Right hindlimb (tissue), 1 donor: ENCODE results near the gene AHNAK2.
"Not testable (repeated sequence)": the region's sequence is repeated elsewhere in the genome, so short reads cannot be mapped to it uniquely, and the experiment has no call there.

Source experiments
- DNase-seq: peaks from one replicate; pipeline ENCODE4 v3.0.0-alpha.2; 2018

AHNAK2 gene

GRCh38 chr14:104971447-104972240, 6.5 kb downstream of the AHNAK2 start:
- DNase-seq, result no peak

GRCh38 chr14:104970231-104971068, 7.7 kb downstream of the AHNAK2 start:
- peak; percentile 83 for DNase-seq

GRCh38 chr14:104969741-104970230, 8.4 kb downstream of the AHNAK2 start:
- no peak for DNase-seq

- peak; percentile 26 for DNase-seq
Measured at GRCh38 chr14:104968541-104969401, 9.4 kb downstream of the AHNAK2 start.

- peak; percentile 90 for DNase-seq
Measured at GRCh38 chr14:104968153-104968527, 10.0 kb downstream of the AHNAK2 start.

- DNase-seq, result peak; percentile 76
Measured at GRCh38 chr14:104967386-104968152, 10.6 kb downstream of the AHNAK2 start.

- peak; percentile 42 for DNase-seq
Measured at GRCh38 chr14:104966981-104967385, 11.2 kb downstream of the AHNAK2 start.

- DNase-seq, result no peak
Measured at GRCh38 chr14:104966261-104966865, 11.8 kb downstream of the AHNAK2 start.

GRCh38 chr14:104965561-104966231, 12.5 kb downstream of the AHNAK2 start:
- peak; percentile 16 for DNase-seq

GRCh38 chr14:104964546-104964945, 13.6 kb downstream of the AHNAK2 start:
- DNase-seq, result peak; percentile 4

GRCh38 chr14:104957146-104958113, 20.7 kb downstream of the AHNAK2 start:
- DNase-seq, result no peak

GRCh38 chr14:104956290-104956890, 21.8 kb downstream of the AHNAK2 start:
- DNase-seq, result no peak

GRCh38 chr14:104955396-104955770, 22.8 kb downstream of the AHNAK2 start:
- DNase-seq, result no peak

- no peak for DNase-seq
Measured at GRCh38 chr14:104954746-104955395, 23.3 kb downstream of the AHNAK2 start.

- no peak for DNase-seq
Measured at GRCh38 chr14:104953896-104954656, 24.1 kb downstream of the AHNAK2 start.

GRCh38 chr14:104953097-104953496, 25.1 kb downstream of the AHNAK2 start:
- DNase-seq, result no peak

- DNase-seq, result not testable (repeated sequence)
Measured at GRCh38 chr14:104951863-104952657, 26.1 kb downstream of the AHNAK2 start.
